Dedifferentiated amniotic fluid mesenchymal stem cell (primary cell): ENCODE results near the gene BRAF.
A peak's percentile ranks its signal among the peaks of the same experiment; 100 is the strongest.
"Not testable (repeated sequence)": the region's sequence is repeated elsewhere in the genome, so short reads cannot be mapped to it uniquely, and the experiment has no call there.

ENCODE experiments used
- DNase-seq: peaks from one replicate; pipeline ENCODE4 v3.0.0-alpha.2; 2016; ENCODE audit errors: extremely low spot score

BRAF gene

GRCh38 chr7:140679186-140679585 is 245.5 kb downstream of the BRAF start:
- no peak for DNase-seq

- DNase-seq = no peak
Measured at GRCh38 chr7:140678816-140679130, 246.0 kb downstream of the BRAF start.

DNA sequence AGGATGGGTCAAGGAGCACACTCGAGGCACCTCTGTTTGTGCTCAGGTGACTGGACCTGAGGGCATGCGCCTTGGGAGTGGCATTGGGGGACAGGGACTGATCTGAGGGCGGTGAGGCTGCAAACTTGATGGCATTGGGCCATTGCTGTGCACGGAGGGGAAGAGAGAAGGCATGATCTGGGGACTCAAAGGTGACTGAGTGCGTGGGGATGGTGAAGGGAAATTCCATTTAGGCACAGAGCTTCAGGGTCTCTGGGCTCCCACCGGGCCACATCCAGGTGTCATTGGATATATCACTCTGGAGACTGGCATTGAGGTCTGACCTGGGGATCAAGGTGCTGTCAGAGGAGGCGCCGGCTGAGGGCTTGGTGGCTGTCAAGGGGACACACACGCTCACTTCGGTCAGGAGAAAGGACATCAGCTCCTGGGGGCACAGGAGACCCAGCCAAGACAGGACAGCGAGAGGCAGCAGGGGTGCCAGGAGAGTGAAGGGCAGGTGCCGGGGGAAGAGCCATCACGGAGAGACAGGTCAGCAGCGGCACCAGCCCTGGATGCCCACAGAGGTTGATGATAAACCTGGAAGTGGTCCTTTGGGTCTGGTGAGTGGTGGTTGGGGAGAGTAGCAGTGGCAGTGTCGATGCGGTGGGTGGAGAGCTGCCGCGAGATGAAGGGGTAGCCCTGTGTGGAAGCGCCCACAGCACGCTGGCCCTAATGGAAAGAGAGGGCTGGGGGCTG is 246.5 kb downstream of the BRAF start:
- DNase-seq = no peak

DNA sequence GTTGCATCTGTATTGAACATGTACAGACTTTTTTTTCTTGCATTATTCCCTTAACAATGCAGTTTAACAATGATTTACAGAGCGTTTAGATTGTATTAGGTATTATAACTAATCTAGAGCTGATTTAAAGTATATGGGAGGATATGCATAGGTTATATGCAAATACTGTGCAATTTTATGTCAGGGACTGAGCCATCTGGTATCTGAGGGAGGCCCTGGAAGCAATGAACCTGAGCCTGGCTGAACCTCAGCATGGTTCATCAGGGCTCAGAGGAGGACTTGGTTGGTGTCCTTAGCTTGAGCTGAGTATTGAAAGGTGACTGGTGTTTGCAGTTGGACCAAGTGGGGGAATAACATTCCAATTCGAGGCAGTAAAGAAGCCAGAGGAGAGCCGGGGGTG is 247.2 kb downstream of the BRAF start:
- no peak for DNase-seq

DNA sequence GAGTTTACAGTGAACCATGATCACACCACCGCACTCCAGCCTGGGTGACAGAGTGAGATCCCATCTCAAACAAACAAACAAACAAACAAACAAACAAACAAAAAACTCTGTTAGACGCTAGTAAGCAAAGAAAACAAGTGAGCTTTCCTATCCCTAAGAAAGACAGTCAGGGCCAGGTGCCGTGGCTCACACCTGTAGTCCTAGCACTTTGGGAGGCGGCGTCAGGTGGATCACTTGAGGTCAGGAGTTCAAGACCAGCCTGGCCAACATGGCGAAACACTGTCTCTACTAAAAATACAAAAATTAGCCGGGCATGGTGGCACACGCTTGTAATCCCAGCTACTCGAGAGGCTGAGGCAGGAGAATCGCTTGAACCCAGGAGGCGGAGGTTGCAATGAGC is 247.8 kb downstream of the BRAF start:
- DNase-seq = not testable (repeated sequence)

DNA sequence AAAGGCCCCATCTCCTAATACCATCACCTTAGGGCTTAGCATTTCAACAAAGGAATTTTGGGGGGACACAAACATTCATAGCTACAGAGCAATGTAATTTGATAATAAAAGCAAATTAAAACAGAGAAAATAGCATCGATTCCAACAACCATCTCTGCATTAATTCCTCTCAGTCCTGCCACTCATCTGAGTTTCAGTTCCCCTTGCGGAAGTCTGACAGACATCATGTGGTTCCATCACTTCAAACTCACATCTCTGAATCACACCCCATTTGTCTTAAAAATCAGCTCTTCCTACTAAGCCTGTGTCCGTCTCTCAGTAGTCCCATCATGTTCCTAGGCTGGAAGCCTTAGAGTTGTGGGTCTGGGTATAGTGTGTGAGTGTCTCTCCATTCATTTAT is 248.4 kb downstream of the BRAF start:
- DNase-seq = no peak

DNA sequence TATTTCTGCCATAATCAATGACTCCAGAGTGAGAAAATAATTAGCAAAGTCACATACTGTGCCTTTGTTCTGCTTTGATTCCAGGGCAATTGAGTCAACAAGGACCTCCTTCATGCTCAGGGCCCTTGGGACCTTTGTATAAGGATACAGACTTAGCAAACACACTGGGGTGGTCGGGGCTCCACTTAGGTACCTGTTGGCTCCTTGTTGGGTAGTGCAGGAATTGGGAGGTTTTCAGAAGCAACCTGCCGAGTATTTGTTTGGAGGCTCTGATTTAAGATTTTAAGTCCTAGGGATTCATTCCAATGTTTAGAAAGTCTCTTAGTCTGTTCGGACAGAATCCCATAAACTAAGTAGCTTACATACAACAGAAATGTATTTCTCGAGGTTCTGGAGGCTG is 249.0 kb downstream of the BRAF start:
- DNase-seq = no peak

GRCh38 chr7:140674899-140675701 is 249.6 kb downstream of the BRAF start:
- DNase-seq = peak; percentile 37

DNA sequence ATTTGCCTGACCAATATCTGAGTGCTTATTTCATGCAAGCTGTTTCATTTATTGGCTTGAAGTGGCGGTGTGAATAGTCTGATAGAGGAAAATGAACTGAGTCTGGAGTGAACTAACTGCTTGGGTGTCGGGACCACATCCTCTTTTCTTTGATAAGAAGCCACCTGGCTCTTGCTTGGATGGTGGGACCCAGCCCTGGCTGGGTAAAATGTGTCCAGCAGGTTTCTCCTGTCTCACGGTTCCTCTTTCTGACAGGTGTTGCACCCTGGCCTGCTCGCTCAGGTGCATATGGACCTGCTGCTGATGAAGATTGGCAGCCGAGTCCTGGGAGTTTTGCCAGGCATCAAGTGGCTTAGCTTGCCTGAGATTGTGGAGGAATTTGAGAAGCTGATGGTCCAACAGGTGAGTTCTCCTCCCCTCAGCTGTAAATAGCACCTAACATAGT is 250.4 kb downstream of the BRAF start:
- no peak for DNase-seq

- DNase-seq = no peak
Measured at GRCh38 chr7:140673774-140674155, 251.0 kb downstream of the BRAF start.

DNA sequence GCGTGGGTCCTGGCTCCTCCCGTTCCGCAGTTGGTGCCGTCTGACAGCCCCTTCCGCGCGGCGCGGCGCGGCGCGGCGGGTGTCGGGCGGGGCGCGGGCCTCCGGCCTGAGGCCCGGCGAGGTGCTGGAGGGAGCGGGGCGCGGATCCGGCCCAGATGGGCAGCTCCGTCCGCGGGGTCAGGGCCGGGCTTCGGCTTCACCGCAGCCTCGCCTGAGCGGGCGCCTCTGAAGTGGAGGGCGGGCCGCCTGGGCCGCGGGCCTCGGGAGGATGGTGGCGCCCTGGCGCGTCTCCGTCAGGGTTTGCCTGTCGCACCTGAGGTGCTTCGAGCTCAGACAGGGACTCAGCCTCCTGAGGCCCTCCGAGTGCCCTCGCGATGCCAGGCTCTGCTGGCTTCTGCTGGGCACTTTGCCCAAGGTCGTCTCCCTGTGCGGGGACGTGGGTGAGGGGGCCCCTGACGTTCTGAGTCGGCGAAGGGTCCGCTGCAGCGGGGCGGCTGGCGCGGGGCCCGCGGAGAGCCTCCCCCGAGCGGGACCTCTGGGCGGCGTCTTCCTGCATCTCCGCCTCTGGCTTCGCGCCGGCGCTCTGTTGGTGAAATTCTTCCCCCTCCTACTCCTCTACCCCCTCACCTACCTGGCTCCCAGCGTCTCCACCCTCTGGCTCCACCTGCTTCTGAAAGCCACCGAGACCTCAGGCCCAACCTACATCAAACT is 251.5 kb downstream of the BRAF start:
- DNase-seq = no peak

DNA sequence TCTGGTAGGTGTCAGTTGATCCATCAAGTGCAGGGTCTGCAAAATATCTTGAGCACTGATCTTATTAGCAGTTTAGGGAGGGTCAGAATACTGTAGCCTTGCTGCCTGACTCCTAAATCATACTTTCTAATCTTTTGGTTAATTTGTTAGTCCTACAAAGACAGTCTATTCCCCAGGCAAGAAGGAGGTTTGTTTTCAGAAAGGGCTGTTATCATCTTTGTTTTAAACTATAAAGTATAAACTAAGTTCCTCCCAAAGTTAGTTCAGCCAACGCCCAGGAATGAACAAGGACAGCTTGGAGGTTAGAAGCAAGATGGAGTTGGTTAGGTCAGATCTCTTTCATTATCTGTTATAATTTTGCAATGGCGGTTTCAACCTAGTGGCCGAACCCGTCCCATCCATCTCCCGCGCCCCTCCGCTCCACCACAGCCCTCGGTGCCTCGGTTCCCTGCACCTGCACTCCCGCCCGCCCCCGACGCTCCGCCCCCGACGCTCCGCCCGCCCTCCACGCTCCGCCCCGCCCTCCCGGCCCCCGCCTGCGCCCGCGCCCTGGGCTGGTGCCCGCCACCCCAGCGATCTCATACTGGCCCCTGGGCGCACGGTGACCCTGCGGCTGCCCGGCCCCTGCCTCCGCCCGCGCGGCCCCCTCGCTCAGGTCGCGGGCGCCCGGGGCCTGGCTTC is 252.2 kb downstream of the BRAF start, which contains the start of gene ADCK2:
TSS of gene ADCK2 (plus strand) at position 564 of the 681 bp plus-strand sequence. CDS start 386 bp downstream, outside the sequence.
- DNase-seq = no peak

DNA sequence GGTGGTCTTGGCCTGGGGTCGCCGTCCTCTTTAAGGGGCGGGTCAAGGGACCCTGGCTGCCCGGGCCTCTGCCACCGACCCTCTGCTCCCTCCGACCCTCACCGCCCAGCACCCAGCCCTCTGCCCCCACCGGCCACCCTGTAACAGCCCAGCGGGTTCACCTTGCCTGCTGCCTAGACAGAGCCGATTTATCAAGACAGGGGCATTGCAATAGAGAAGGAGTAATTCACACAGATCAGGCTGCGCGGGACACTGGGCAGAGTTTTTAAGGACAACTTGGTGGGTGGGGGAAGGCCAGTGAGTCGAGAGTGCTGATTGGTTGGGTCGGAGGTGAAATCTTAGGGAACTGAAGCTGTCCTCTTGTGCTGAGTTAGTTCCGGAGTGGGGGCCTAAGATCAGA is 252.8 kb downstream of the BRAF start:
- DNase-seq = no peak

DNA sequence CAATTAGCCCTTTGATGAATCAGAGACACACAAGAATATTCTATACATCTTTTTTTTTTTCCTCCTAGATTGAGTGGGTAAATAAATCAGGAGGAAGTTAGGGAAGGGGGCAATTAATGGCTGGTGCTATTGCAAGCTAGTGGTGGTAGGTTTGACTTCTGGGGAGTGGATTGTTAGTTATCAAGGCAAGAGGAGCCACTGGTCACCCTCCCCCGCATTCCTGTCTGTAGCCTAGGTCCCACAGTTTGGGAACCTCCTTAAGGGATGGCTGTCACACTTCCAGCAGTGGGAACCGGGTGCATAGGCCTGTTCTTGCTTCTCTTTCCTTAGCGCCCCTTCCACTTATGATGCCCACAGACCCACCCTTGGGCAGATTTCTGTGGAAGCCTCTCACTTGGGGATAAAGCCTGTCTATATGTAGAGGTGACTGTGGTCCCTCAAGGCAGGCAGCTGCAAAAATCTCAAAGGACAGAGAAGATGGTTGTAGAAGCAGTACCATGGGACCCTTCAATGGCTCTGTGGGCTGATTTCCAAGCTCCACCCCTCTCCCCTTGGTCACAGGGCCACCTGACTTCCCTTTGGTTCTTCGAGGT is 254.3 kb downstream of the BRAF start:
- DNase-seq = no peak

DNA sequence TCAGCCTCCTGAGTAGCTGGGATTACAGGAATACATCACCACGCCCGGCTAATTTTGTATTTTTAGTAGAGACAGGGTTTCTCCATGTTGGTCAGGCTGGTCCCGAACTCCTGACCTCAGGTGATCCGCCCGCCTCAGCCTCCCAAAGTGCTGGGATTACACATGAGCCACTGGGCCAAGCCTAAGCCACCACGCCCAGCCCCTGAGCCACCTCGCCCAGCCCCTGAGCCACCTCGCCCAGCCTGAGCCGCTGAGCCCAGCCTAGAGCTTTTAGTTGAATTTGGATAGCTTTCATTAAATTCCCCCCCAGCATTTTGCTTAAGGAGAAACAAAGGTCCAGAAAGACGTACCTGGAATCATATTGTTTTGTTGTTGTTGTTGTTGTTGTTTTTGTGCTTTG is 254.9 kb downstream of the BRAF start:
- DNase-seq = not testable (repeated sequence)

DNA sequence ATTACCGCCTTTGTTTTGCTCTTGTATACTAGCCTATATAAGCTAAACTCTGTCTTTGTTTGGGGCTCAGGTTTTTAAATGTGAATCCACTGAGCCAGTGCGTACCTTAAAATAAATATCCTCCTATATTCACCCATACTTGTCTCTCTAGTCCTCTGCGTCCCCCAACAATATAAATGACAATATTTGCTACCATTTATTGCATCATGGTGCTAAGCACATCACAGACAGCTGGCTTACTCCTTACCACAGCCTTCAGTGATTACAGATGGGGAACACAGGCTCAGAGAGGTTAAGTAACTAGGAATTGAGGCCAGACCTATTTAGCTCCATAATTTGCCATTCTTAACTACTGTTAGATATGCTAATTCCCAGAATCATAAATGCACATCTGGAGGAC is 255.4 kb downstream of the BRAF start:
- no peak for DNase-seq
